HG02678 (cell line): ENCODE measurements around the gene CUTA.
A peak's percentile ranks its signal among the peaks of the same experiment; 100 is the strongest.

Experiments
- ATAC-seq: cut with Tn5 transposase; IDR thresholded peaks from one replicate; pipeline ENCODE4 v1.9.1; 2021; ENCODE audit warnings: mild to moderate bottlenecking, moderate library complexity; ENCODE audit not compliant: unreplicated experiment

Gene CUTA, protein sequence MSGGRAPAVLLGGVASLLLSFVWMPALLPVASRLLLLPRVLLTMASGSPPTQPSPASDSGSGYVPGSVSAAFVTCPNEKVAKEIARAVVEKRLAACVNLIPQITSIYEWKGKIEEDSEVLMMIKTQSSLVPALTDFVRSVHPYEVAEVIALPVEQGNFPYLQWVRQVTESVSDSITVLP

DNA sequence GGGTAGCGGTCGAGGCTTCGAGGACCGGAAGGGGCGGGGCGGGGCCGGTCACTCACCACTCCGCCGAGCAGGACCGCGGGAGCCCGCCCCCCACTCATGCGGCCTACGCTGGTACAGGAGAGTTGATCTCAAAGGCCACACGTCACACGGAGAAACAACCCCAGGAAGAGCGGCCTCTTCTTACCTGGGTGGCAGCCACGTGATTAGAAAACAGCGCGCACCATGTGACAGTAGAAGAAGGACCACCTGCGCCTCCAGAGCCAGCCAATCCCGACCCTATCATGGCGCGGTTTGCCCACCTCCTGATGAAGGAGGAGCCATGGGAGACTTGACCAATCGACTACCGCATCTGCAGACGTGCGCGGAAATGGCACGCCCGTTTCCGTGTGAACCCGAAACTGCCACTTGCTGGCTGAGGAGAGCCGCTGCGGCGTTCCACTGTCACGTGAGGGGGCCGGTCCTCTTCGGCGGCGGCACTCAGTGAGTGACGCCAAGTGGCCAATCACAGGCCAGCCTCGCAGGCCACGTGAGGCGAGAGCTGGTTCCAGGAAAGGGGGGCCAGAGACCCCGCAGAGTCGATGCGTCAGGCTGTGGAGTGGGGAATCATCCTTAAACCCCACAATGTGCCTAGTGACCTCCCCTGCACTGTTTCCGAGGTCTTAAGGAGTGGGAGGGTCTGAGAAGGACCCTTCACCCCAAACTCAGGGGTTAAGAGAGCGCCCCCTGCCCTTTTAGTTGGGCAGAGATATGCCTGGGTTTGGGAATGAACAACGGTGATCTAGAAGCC is at the start of gene CUTA:
CUTA (minus strand) TSS at position 205 of the 787 bp plus-strand sequence; CDS start at position 98, 107 bp downstream.
- peak; percentile 91 for ATAC-seq

DNA sequence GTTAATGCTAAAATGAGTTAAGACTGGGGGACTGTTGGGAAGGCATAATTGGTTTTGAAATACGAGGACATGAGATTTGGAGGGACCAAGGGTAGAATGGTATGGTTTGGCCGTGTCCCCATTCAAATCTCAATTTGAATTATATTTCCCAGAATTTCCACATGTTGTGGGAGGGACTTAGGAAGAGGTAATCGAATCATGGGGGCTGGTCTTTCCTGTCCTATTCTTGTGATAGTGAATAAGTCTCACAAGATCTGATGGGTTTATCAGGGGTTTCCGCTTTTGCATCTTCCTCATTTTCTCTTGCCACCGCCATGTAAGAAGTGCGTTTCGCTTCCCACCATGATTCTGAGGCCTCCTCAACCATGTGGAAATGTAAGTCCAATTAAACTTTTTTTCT is 49.2 kb upstream of the CUTA start:
- ATAC-seq: no peak

DNA sequence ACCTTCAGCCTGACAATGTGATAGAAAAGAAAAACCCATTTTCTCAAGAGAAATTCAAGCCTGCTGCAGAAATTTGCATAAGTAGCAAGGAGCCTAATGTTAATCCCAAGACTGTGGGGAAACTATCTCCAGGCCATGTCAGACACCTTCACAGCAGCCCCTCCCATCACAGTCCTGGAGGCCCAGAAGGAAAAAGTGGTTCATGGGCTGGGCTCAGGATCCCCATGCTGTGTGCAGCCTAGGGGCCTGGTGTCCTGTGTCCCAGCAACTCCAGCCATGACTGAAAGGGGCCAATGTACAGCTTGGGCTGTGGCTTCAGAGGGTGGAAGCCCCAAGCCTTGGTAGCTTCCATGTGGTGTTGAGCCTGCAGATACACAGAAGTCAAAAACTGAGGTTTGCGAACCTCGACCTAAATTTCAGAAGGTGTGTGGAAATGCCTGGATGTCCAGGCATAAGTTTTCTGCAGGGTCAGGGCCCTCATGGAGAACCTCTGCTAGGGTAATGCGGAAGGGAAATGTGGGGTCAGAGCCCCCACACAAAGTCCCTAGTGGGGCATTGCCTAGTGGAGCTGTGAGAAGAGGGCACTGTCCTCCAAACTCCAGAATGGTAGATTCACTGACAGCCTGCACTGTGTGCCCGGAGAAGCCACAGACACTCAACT is 48.3 kb upstream of the CUTA start:
- no peak for ATAC-seq

DNA sequence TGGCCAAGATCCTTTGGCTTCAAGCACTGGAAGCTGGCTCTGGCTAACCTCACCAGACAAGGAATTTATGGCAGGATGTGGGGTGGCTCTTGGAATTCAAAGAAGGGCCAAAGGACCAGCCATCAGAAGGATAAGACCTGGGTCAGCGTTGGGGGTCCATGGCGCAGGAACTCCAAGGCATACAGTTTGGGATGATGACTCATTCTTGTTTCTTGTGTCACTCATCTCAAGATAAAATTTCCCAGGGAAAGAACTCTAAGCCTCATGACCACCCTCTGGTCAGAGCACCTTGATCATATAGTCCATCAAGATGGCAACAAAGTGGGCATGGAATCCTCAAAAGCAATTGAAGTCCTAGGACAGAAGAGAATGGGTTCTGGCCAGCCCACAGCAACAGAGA is 41.3 kb upstream of the CUTA start:
- ATAC-seq: no peak

DNA sequence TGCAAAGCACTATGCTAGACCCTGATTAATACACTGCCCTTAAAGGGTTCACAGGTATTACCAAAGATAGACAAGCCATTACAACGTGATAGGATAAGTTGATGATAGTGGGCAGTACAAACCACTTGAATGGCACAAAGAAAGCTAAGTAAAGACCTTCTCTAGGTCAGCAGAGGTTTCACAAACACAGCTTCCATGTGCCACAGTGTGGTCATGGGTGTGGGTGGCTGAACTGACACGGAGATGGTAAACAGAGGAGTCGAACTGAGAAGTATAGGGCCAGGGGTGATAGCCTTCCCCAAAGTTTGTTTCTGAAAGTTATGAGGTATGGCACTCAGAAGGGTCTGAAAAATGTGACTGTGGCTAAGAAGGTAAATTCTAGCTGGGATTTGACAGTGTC is 40.8 kb upstream of the CUTA start:
- ATAC-seq: no peak

DNA sequence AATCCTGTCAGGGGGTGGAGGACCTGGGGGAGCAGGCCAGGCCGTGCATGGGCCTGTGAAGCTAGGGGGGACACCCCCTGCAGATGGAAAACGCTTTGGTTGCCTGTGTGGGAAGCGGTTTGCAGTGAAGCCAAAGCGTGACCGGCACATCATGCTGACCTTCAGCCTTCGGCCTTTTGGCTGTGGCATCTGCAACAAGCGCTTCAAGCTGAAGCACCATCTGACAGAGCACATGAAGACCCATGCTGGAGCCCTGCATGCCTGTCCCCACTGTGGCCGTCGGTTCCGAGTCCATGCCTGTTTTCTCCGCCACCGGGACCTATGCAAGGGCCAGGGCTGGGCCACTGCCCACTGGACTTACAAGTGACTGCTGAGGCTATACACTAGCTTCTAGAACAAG is 38.2 kb upstream of the CUTA start:
- ATAC-seq: no peak

DNA sequence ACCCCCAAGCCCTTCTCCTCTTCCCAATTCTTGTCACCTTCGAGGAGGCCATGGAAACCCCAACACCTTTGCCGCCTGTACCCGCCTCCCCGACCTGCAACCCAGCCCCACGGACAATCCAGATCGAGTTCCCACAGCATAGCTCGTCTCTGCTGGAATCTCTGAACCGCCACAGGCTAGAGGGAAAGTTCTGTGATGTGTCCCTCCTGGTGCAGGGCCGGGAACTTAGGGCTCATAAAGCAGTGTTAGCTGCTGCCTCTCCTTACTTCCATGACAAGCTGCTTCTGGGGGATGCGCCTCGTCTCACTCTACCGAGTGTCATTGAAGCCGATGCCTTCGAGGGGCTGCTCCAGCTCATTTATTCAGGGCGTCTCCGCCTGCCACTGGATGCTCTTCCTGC is 37.1 kb upstream of the CUTA start:
- no peak for ATAC-seq

DNA sequence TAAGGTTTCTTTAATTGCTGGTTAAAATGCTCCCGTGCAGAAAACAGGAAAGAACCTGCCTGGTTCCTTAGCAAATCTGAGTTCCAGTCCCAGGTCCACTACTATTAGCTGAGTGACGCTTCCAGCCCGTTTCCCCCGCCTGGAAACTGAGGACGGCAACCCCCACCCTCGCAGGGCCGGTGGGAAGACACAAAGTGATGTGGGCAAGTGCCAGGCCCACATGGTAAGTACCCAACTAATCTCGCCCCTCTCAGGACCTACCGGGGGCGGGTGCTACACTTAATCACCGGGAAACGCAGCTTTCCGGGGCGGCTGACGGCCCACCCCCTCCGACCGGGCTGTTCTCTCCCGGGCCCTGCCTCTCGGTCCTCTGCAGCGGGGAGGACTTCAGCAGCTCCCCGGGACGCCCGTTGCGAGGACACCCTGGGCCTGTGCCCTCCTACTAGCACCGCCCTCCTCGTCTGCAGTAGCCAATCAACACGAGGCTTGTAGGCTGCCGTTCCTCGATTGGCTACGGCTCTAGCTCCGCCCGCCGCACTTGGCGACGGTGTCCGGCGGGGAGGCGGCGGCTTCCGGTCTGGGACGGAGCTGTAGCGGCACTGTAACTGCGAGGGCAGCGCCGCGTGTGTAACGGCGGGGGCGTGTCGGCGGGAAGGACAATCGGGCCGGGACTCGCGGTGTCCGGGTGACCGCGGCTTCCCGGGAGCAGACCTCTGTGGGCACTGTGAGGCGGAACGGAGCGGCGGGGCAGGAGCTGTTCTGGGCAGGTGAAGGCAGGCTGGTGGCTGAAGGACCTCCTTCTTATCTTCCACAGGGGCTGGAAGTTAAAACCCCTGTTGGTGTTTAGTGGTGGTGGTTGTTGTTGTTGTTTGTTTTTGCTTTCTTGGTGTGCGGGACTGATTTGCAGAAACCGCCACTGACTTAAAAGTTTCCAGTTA is 36.4 kb upstream of the CUTA start, which contains the start of gene ZBTB9:
ZBTB9 (plus strand) TSS at position 568 of the 938 bp plus-strand sequence. CDS start 525 bp downstream, outside the sequence.
- ATAC-seq: peak; percentile 99

DNA sequence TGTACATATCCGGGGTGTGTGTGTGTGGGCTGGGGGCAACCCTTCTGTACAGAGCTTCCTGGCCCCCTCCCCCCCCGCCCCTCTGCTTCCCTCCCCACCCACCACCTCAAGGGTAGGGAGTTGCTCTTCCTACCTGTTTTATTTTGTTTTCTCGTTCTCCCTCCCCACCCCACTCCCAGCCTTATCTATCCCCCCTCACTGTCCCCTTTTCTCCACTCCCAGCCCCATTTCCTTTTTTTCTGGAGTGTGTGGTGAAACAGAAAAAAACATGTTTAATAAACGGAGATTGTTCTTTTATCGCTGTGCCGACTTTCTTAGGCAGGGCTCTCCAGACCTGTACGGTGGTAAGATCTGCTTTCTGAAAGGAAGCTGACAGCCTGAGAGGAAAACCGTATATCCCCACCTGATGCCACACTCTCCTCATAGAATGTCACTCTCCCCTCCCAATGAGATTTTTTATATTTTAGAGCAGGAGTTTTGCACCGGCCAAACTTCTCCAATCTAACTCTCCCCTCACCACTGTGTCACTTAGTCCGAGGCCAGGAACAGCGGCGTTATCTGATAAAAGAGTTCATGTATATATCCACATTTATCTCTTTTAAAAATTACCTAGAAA is 35.6 kb upstream of the CUTA start:
- no peak for ATAC-seq

DNA sequence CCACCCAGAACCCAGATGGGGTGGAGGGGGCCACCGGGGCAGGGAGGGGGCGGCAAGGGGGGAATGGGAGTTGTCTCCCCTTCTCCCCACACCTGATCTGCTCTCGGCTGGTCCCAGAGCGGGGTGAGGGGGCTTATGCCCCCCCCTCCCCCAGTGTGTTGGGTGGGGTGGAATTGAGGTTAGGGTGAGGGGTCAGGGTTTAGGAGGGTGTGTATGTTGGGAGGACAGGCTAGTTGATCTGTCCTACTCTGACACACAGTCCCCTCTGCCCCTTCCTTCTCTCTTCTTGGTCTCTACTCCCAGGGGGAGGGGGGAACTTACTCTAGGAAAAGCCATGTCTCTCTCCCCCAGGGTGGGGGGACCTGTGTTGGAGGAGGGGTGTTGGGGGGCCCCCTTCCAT is 34.6 kb upstream of the CUTA start:
- no peak for ATAC-seq

DNA sequence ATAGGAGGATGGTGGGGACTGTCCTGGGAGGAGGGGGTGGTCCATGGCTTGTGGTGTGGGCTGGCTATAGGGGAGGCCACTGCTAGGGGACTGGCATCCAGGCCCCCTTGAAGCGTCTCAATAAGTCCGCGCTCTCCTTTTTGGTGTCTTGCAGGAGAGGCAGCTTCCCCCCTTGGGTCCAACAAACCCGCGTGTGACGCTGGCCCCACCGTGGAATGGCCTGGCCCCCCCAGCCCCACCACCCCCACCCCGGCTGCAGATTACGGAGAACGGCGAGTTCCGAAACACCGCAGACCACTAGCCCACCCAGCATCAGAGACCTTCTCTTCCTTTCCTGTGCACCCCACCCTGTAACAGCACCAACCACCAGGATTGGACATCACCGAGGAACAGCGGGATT is 33.7 kb upstream of the CUTA start:
- no peak for ATAC-seq

DNA sequence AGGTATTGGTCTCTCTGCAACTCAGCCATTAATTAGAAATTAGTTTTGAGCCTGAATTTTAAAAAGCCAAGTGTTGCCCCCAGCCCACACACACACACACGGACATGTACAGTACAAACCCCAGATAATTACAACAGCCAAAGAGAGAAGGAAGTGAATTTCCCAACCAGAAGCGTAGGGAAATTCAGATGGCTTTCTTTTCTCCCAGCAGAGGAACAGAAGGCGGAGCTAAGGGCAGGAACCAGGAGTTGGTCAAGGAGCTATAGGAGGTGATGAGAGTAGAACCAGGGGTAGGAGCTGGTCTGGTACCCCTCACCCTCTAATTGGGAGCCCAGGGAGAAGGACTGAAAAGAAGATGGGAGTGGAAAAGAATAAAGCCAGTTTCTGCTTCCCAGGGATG is 32.5 kb upstream of the CUTA start:
- no peak for ATAC-seq

DNA sequence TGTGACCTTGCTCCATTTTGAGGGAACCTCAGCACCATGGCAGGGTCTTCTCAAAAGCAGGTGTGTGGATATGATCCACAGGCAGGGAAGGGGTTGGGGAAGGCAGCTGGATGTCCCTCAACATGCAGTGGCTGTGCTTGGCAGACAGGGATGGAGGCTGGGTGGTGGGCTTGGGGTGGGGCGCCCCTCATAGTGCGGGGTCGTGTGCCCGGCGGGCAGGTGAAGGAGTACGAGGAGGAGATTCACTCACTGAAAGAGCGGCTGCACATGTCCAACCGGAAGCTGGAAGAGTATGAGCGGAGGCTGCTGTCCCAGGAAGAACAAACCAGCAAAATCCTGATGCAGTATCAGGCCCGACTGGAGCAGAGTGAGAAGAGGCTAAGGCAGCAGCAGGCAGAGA is 28.4 kb upstream of the CUTA start:
- ATAC-seq: no peak

DNA sequence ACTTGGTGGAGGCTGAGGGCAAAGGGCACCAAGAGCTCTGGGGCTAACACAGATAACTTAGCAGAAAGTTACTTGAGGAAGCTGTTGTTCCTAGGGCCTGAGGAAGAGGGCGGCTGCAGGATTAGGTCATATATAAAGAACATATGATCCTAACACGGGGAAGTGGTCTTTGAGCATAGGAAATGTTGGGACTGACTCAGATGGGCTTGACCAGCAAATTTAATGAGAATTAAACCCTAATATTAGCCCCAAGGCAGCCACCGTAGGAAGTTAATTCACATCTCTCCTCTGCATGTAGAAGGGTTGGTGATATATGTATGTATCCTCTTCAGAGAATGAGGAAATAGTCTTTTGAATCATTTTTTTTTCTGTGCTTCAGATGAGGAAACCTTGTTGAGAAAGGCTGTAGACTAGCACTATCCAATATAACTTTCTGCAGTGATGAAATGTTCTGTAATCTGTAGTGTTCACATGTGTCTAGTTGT is 27.3 kb upstream of the CUTA start:
- no peak for ATAC-seq

DNA sequence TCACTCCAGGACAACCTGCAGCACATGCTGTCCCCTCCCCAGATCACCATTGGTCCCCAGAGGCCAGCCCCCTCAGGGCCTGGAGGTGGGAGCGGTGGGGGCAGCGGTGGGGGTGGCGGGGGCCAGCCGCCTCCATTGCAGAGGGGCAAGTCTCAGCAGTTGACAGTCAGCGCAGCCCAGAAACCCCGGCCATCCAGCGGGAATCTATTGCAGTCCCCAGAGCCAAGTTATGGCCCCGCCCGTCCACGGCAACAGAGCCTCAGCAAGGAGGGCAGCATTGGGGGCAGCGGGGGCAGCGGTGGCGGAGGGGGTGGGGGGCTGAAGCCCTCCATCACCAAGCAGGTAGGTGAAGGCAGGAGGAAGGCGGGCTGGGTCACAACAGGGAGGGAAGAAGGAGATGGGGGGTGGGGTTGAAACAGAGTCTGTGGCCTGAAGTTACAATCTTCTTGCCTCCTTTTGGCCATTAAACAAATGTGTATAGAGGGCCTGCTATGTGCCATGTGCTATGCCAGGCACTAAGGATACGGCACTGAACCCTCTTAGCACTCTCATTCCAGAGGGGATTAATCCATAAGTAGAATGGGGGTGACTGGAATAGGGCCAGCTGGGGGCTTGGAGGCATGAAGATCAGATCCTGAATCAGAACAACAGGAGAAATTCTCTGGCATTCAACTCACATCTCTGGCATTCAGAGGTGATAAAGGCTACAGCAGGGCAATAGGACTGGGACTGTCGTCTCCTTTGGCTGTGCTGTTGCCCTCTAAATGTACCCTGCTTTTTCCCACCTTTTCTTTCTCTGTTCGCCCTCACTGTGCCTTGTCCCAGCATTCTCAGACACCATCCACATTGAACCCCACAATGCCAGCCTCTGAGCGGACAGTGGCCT is 26.0 kb upstream of the CUTA start:
- ATAC-seq: no peak

DNA sequence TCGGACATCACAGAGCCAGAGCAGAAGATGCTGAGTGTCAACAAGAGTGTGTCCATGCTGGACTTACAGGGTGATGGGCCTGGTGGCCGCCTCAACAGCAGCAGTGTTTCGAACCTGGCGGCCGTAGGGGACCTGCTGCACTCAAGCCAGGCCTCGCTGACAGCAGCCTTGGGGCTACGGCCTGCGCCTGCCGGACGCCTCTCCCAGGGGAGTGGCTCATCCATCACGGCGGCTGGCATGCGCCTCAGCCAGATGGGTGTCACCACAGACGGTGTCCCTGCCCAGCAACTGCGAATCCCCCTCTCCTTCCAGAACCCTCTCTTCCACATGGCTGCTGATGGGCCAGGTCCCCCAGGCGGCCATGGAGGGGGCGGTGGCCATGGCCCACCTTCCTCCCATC is 25.1 kb upstream of the CUTA start:
- no peak for ATAC-seq

DNA sequence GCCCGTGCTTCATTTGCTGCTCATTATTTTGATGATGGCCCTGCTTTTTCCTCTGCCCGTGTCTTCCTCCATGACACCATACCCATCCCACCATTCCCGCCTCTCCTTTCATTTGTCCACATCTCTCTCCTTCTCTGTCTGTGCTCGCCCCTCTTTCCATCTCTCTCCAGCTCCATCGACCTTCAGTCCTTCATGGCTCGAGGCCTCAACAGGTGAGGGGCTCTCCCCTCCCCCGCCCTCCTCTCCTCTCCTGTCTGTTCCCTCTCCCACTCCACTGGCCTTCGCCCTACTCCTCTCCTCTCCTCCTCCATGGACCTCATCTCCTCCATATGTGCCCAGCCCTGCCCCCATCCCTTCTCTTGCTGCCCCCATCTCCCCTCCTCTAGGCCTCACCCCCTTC is 24.4 kb upstream of the CUTA start:
- ATAC-seq: no peak

DNA sequence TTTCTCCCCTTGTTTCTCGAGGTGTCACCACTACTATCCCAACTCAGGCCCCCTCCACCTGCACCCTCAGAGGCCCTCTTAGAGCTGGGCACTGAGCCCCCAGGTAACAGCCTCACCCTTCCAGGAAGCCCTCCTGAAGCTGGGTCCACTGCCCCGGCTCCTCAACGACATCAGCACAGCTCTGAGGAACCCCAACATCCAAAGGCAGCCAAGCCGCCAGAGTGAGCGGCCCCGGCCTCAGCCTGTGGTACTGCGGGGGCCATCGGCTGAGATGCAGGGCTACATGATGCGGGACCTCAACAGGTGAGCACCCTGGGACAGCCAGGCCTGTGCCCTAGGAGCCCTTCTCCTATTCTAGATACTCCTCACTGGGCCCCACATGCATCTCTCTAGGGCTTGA is 23.6 kb upstream of the CUTA start:
- ATAC-seq: no peak

DNA sequence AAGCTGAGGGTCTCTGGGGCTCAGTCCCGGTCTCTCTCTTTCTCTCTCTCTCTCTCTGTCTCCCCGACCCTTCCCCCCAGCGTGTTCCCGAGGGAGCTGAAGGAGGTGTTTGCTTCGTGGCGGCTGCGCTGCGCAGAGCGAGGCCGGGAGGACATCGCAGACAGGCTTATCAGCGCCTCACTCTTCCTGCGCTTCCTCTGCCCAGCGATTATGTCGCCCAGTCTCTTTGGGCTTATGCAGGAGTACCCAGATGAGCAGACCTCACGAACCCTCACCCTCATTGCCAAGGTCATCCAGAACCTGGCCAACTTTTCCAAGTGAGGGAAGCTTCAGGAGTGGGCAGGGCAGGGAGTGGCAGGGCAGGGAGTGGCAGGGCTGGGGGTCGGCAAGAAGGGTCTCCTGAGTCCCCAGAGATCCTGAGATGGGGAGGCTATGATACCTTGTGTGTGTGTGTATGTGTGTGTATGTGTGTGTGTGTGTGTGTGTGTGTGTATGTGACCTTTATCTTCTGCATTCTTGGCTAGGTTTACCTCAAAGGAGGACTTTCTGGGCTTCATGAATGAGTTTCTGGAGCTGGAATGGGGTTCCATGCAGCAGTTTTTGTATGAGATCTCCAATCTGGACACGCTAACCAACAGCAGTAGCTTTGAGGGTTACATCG is 22.9 kb upstream of the CUTA start:
- no peak for ATAC-seq
